MCF 10A (cell line): ENCODE data around the gene LIME1. TPM values are rescaled to one million over a fixed set of nuclear protein-coding genes. Genes with fewer than 3 reads are reported as not detected.

Experiments used
- BruUV-seq: library from RNA; stranded (reverse); fragments of 400-500 nt; replicated peaks from 2 replicates; lab custom pipeline; 2021; lab: Mats Ljungman, UMichigan
- CTCF ChIA-PET: fragments of 300-600 bp; sonication (Branson Sonifier 250); formaldehyde crosslinking; extraction: SDS; loops from one replicate; lab custom pipeline; 2021; ENCODE audit warnings: antibody characterized with exemption, inconsistent platforms; lab: Yijun Ruan, JAX
- POLR2A ChIA-PET: fragments of 300-600, 350-650 bp; sonication (Branson Sonifier 250); formaldehyde crosslinking; extraction: SDS; loops from one replicate; lab custom pipeline; 2020; ENCODE audit warnings: antibody characterized with exemption, inconsistent platforms; lab: Yijun Ruan, JAX
- DNase-seq: peaks from one replicate; pipeline ENCODE4 v3.0.0-alpha.2; 2018; ENCODE audit not compliant: unreplicated experiment
- H3K27ac Mint-ChIP-seq: one replicate; pipeline ENCODE4 v1.8.0; 2022; ENCODE audit warnings: mild to moderate bottlenecking, low read depth, mixed read lengths; ENCODE audit not compliant: unreplicated experiment
- H3K27me3 Mint-ChIP-seq: one replicate; pipeline ENCODE4 v1.8.0; 2022; ENCODE audit warnings: mixed read lengths; ENCODE audit not compliant: insufficient read depth, unreplicated experiment
- H3K36me3 Mint-ChIP-seq: one replicate; pipeline ENCODE4 v1.8.0; 2022; ENCODE audit warnings: mild to moderate bottlenecking, moderate library complexity, mixed read lengths; ENCODE audit not compliant: insufficient read depth, unreplicated experiment
- H3K4me1 Mint-ChIP-seq: one replicate; pipeline ENCODE4 v1.8.0; 2022; ENCODE audit warnings: mixed read lengths; ENCODE audit not compliant: insufficient read depth, unreplicated experiment
- H3K4me3 Mint-ChIP-seq: one replicate; pipeline ENCODE4 v1.8.0; 2022; ENCODE audit warnings: mild to moderate bottlenecking, moderate library complexity, mixed read lengths; ENCODE audit not compliant: unreplicated experiment
- H3K9me3 Mint-ChIP-seq: one replicate; pipeline ENCODE4 v1.8.0; 2022; ENCODE audit warnings: mixed read lengths; ENCODE audit not compliant: unreplicated experiment
- CTCF ChIP-seq: fragments of 200-600 bp; IDR thresholded peaks from one replicate; pipeline ENCODE4 v1.8.0; 2022; ENCODE audit warnings: antibody characterized with exemption, mild to moderate bottlenecking; ENCODE audit not compliant: unreplicated experiment
- intact Hi-C: fragments of 100-400 bp; cut with micrococcal nuclease; formaldehyde crosslinking; loops from 2 replicates; pipeline ENCODE4 v1.14.1; 2022
- total RNA-seq: library from RNA; stranded (reverse); gene quantifications from 2 replicates; pipeline ENCODE4 v1.2.3, GENCODE V29; 2022

The LIME1 gene
- total RNA-seq, 1 experiment from 2014 or later, result 10.1 TPM

DNA sequence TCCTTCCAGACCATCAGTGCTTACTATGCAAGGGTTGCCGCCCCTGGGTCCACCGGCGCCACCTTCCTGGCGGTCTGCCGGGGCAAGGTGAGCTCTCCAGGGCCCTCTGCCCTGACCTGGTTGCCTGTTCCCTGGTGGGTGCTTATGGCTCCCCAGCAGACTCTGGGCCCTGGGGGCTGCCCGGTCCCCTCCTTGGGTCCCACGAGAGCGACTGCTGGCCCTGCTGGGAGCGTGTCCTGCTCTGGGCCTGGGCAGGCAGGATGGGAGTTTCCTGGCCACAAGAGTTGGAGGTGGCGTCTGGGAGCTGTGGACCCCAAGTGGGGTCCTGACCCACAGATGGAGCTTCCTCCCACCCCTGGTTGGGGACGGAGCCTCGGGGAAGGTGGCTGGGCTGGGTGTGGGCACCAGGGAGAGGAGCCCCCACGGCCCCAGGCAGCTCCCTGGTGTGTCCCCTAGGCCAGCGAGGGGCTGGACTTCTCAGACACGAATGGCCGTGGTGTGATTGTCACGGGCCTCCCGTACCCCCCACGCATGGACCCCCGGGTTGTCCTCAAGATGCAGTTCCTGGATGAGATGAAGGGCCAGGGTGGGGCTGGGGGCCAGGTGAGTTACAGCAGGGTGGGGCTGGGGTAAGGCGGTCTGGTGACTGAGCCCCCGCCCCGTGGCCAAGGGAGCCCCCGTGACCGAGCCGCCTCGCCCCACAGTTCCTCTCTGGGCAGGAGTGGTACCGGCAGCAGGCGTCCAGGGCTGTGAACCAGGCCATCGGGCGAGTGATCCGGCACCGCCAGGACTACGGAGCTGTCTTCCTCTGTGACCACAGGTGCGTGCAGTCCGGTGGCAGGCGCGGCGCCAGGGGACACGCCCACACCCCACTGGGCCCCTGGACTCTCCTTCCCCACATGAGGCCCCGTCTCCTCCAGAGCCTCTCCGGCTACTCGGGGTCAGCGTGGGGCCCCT lies 47.1 kb upstream of the LIME1 start:
- CTCF ChIA-PET, result interaction anchor here (0.7 kb wide), 1 partner anchor 21 kb away, joined by 3 read pairs; no protein-coding TSS in a partner anchor
- DNase-seq, result no peak
- H3K4me1 Mint-ChIP-seq, result peaks cover 7% of the 10 kb centered on the region
- no TSS peak for BruUV-seq
- H3K27me3 Mint-ChIP-seq, result no peaks in the 10 kb centered on the region
- POLR2A ChIA-PET, result interaction anchor here (1.0 kb wide), 1 partner anchor 10 kb away, joined by 3 read pairs; no protein-coding TSS in a partner anchor
- intact Hi-C loops, result no loop called here
- peaks cover 37% of the 10 kb centered on the region for H3K36me3 Mint-ChIP-seq
- H3K27ac Mint-ChIP-seq, result no peak overlapping the region
- no peaks in the 10 kb centered on the region for H3K9me3 Mint-ChIP-seq
- no peak for TF ChIP-seq CTCF
- no peak overlapping the region for H3K4me3 Mint-ChIP-seq

DNA sequence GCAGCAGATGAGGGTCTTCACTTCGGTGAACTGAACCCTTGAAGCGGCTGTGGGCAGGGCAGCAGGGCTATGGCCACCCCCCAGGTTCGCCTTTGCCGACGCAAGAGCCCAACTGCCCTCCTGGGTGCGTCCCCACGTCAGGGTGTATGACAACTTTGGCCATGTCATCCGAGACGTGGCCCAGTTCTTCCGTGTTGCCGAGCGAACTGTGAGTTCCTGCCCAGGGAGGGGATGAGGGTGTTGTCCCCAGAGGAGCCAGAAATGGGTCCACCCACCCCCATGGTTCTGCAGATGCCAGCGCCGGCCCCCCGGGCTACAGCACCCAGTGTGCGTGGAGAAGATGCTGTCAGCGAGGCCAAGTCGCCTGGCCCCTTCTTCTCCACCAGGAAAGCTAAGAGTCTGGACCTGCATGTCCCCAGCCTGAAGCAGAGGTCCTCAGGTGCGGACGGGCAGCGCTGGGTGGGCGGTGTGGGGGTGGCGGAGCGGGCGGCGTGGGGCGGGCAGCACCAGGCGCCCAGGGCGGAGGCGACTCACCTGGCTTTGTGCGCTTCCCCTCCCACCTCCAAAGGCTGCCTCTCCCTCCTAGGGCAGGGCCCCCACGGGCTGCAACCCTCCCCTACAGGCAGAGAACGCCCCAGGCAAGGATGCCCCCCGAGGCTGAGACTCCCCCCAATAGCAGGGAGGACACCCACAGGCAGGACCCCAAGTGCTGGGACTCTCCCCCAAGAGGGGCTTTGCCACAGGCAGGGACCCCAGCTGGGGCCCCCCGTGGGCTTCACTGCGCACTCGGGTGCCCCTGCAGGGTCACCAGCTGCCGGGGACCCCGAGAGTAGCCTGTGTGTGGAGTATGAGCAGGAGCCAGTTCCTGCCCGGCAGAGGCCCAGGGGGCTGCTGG lies 46.2 kb upstream of the LIME1 start:
- H3K9me3 Mint-ChIP-seq, result no peaks in the 10 kb centered on the region
- no peaks in the 10 kb centered on the region for H3K27me3 Mint-ChIP-seq
- H3K27ac Mint-ChIP-seq, result no peak overlapping the region
- BruUV-seq, result no TSS peak
- peaks cover 7% of the 10 kb centered on the region for H3K4me1 Mint-ChIP-seq
- H3K4me3 Mint-ChIP-seq, result no peak overlapping the region
- no peak for DNase-seq
- CTCF ChIA-PET, result no interaction called here
- intact Hi-C loops, result no loop called here
- H3K36me3 Mint-ChIP-seq, result peaks cover 47% of the 10 kb centered on the region
- POLR2A ChIA-PET, result interaction anchor here (3.0 kb wide), 1 partner anchor 8 kb away, joined by 15 read pairs; no protein-coding TSS in a partner anchor
- TF ChIP-seq CTCF, result no peak

- DNase-seq, result no peak
- no peak for TF ChIP-seq CTCF
- intact Hi-C loops, result no loop called here
- no peak overlapping the region for H3K4me3 Mint-ChIP-seq
- no peaks in the 10 kb centered on the region for H3K27me3 Mint-ChIP-seq
- BruUV-seq, result no TSS peak
- no peaks in the 10 kb centered on the region for H3K9me3 Mint-ChIP-seq
- peaks cover 9% of the 10 kb centered on the region for H3K4me1 Mint-ChIP-seq
- POLR2A ChIA-PET, result interaction anchor here (1.7 to 3.0 kb wide), 2 partner anchors 9 to 33 kb away, joined by 6 to 15 read pairs; partner anchors contain the start of gene RTEL1
- no peak overlapping the region for H3K27ac Mint-ChIP-seq
- peaks cover 50% of the 10 kb centered on the region for H3K36me3 Mint-ChIP-seq
- CTCF ChIA-PET, result interaction anchor here (0.6 kb wide), 1 partner anchor 113 kb away, joined by 3 read pairs; no protein-coding TSS in a partner anchor
Measured at GRCh38 chr20:63690898-63691710, 45.4 kb upstream of the LIME1 start.
